Mesendoderm (in vitro differentiated cells): ENCODE results near the gene TMCO4.

ENCODE experiments used
- DNase-seq: peaks from one replicate; pipeline ENCODE4 v3.0.0; 2013
- H2AK5ac ChIP-seq: 2 replicates; pipeline ENCODE4 v1.6.1; 2013; ENCODE audit warnings: low read length, inconsistent platforms
- H2BK120ac ChIP-seq: 2 replicates; pipeline ENCODE4 v1.6.1; 2013; ENCODE audit warnings: low read depth, mild to moderate bottlenecking, low read length, moderate library complexity, mixed read lengths
- H2BK15ac ChIP-seq: replicated peaks from 2 replicates; pipeline ENCODE4 v1.6.1; 2013; ENCODE audit warnings: low read depth, mild to moderate bottlenecking, moderate library complexity
- H2BK5ac ChIP-seq: 2 replicates; pipeline ENCODE4 v1.6.1; 2013; ENCODE audit warnings: low read length, inconsistent platforms
- H3K18ac ChIP-seq: 2 replicates; pipeline ENCODE4 v1.6.1; 2013; ENCODE audit warnings: mild to moderate bottlenecking, low read length, mixed read lengths
- H3K23ac ChIP-seq: one replicate; pipeline ENCODE4 v1.6.1; 2013; ENCODE audit warnings: low read length
- H3K27ac ChIP-seq: 2 replicates; pipeline ENCODE4 v1.5.1; 2013; ENCODE audit warnings: low read depth, mild to moderate bottlenecking, inconsistent platforms, low read length, moderate library complexity
- H3K27me3 ChIP-seq: 2 replicates; pipeline ENCODE4 v1.6.1; 2013; ENCODE audit warnings: low read length, control low read depth, mild to moderate bottlenecking, inconsistent platforms; ENCODE audit not compliant: insufficient read depth, poor library complexity
- H3K36me3 ChIP-seq: 2 replicates; pipeline ENCODE4 v1.6.1; 2013; ENCODE audit warnings: low read length, inconsistent platforms; ENCODE audit not compliant: control insufficient read depth, insufficient read depth
- H3K4ac ChIP-seq: one replicate; pipeline ENCODE4 v1.6.1; 2013; ENCODE audit warnings: low read depth, mild to moderate bottlenecking, low read length, moderate library complexity
- H3K4me1 ChIP-seq: 2 replicates; pipeline ENCODE4 v1.6.1; 2013; ENCODE audit warnings: low read depth, low read length, inconsistent platforms; ENCODE audit not compliant: control insufficient read depth
- H3K4me2 ChIP-seq: 2 replicates; pipeline ENCODE4 v1.6.1; 2013; ENCODE audit warnings: low read length
- H3K4me3 ChIP-seq: 2 replicates; pipeline ENCODE4 v1.5.1; 2013; ENCODE audit warnings: mild to moderate bottlenecking, low read length
- H3K56ac ChIP-seq: one replicate; pipeline ENCODE4 v1.6.1; 2013; ENCODE audit warnings: low read length
- H3K79me1 ChIP-seq: 2 replicates; pipeline ENCODE4 v1.6.1; 2013; ENCODE audit warnings: low read length, inconsistent platforms
- H3K79me2 ChIP-seq: 2 replicates; pipeline ENCODE4 v1.6.1; 2013; ENCODE audit warnings: mild to moderate bottlenecking, low read length; ENCODE audit not compliant: control insufficient read depth, insufficient read depth
- H3K9ac ChIP-seq: 2 replicates; pipeline ENCODE4 v1.6.1; 2013; ENCODE audit warnings: low read length, inconsistent platforms
- H4K5ac ChIP-seq: one replicate; pipeline ENCODE4 v1.6.1; 2013; ENCODE audit warnings: low read length
- H4K8ac ChIP-seq: one replicate; pipeline ENCODE4 v1.6.1; 2013; ENCODE audit warnings: low read depth, mild to moderate bottlenecking, control low read depth, low read length, moderate library complexity
- WGBS: extraction: QIAGEN DNeasy Blood & Tissue Kit; methylation state at CpG from one replicate; pipeline ENCODE4 v1.1.7; 2013; ENCODE audit warnings: low lambda C conversion rate, missing lambda C conversion rate; ENCODE audit not compliant: insufficient coverage; ENCODE audit errors: extremely low coverage; 5-methylcytosine and 5-hydroxymethylcytosine counted together

TMCO4 gene

GRCh38 chr1:19709260-19709793 is 90.4 kb downstream of the TMCO4 start:
- Histone ChIP-seq H3K56ac (no peak overlapping the region), H3K27ac (no peak overlapping the region), H3K4me2 (no peak overlapping the region), H2AK5ac (no peak overlapping the region), H3K79me1 (no peaks in the 10 kb centered on the region), H3K27me3 (no peaks in the 10 kb centered on the region), H3K4me1 (no peaks in the 10 kb centered on the region), H2BK5ac (no peak overlapping the region), H3K18ac (no peak overlapping the region), H4K5ac (no peak overlapping the region), H3K23ac (no peak overlapping the region), H3K4ac (no peak overlapping the region), H3K9ac (no peak overlapping the region), H4K8ac (no peak overlapping the region), H2BK15ac (no peak overlapping the region), H2BK120ac (no peak overlapping the region), H3K79me2 (no peaks in the 10 kb centered on the region), H3K4me3 (no peak overlapping the region), H3K36me3 (no peaks in the 10 kb centered on the region)
- WGBS: no CpG with 5 or more reads among the region's 4 CpGs
- no peak for DNase-seq

GRCh38 chr1:19708567-19709110 is 91.1 kb downstream of the TMCO4 start:
- Histone ChIP-seq H3K27ac (no peak overlapping the region), H3K4ac (no peak overlapping the region), H3K56ac (no peak overlapping the region), H2BK15ac (no peak overlapping the region), H3K36me3 (no peaks in the 10 kb centered on the region), H2BK120ac (no peak overlapping the region), H3K9ac (no peak overlapping the region), H3K79me1 (no peaks in the 10 kb centered on the region), H4K8ac (no peak overlapping the region), H3K4me1 (no peaks in the 10 kb centered on the region), H3K4me2 (no peak overlapping the region), H3K18ac (no peak overlapping the region), H3K4me3 (no peak overlapping the region), H2BK5ac (no peak overlapping the region), H2AK5ac (no peak overlapping the region), H3K23ac (no peak overlapping the region), H3K27me3 (no peaks in the 10 kb centered on the region), H3K79me2 (no peaks in the 10 kb centered on the region), H4K5ac (no peak overlapping the region)
- no CpG with 5 or more reads among the region's 8 CpGs for WGBS
- DNase-seq: no peak

GRCh38 chr1:19706136-19706535 is 93.6 kb downstream of the TMCO4 start:
- H3K4me3 ChIP-seq: no peak overlapping the region
- H2BK5ac ChIP-seq: no peak overlapping the region
- H2BK15ac ChIP-seq: no peak overlapping the region
- H3K79me2 ChIP-seq: no peaks in the 10 kb centered on the region
- no peak overlapping the region for H2AK5ac ChIP-seq
- no CpG with 5 or more reads among the region's 4 CpGs for WGBS
- H3K4me2 ChIP-seq: no peak overlapping the region
- H3K36me3 ChIP-seq: no peaks in the 10 kb centered on the region
- no peak for DNase-seq
- no peak overlapping the region for H3K23ac ChIP-seq
- no peak overlapping the region for H3K18ac ChIP-seq
- H3K4me1 ChIP-seq: no peaks in the 10 kb centered on the region
- H3K4ac ChIP-seq: no peak overlapping the region
- no peak overlapping the region for H4K5ac ChIP-seq
- no peak overlapping the region for H3K9ac ChIP-seq
- H3K79me1 ChIP-seq: no peaks in the 10 kb centered on the region
- no peak overlapping the region for H3K56ac ChIP-seq
- H3K27me3 ChIP-seq: no peaks in the 10 kb centered on the region
- H4K8ac ChIP-seq: no peak overlapping the region
- H3K27ac ChIP-seq: no peak overlapping the region
- H2BK120ac ChIP-seq: no peak overlapping the region

GRCh38 chr1:19705464-19705863 is 94.3 kb downstream of the TMCO4 start:
- WGBS: no CpG with 5 or more reads among the region's 4 CpGs
- H3K18ac ChIP-seq: no peak overlapping the region

GRCh38 chr1:19704247-19705113 is 95.2 kb downstream of the TMCO4 start:
- Histone ChIP-seq H3K9ac (no peak overlapping the region), H2AK5ac (no peak overlapping the region), H3K27me3 (no peaks in the 10 kb centered on the region), H2BK15ac (no peak overlapping the region), H3K23ac (no peak overlapping the region), H3K4me3 (no peak overlapping the region), H2BK120ac (no peak overlapping the region), H4K5ac (no peak overlapping the region), H2BK5ac (no peak overlapping the region), H3K18ac (no peak overlapping the region), H3K4ac (no peak overlapping the region), H3K36me3 (no peaks in the 10 kb centered on the region), H3K79me2 (no peaks in the 10 kb centered on the region), H3K4me2 (no peak overlapping the region), H3K56ac (no peak overlapping the region), H3K79me1 (no peaks in the 10 kb centered on the region), H4K8ac (no peak overlapping the region), H3K4me1 (no peaks in the 10 kb centered on the region), H3K27ac (no peak overlapping the region)
- WGBS: no CpG with 5 or more reads among the region's 19 CpGs
- DNase-seq: peak; percentile 85

More at GRCh38 chr1:19705464-19705863, 94.3 kb downstream of the TMCO4 start:
- H2AK5ac ChIP-seq: no peak overlapping the region
- H3K27me3 ChIP-seq: no peaks in the 10 kb centered on the region
- no peak overlapping the region for H3K4me2 ChIP-seq
- H3K27ac ChIP-seq: no peak overlapping the region
- no peak overlapping the region for H4K8ac ChIP-seq
- no peak overlapping the region for H3K23ac ChIP-seq
- H3K56ac ChIP-seq: no peak overlapping the region
- no peaks in the 10 kb centered on the region for H3K79me1 ChIP-seq
- no peak overlapping the region for H2BK5ac ChIP-seq
- no peak overlapping the region for H2BK120ac ChIP-seq
- H3K4ac ChIP-seq: no peak overlapping the region
- H3K4me3 ChIP-seq: no peak overlapping the region
- H3K9ac ChIP-seq: no peak overlapping the region
- H3K4me1 ChIP-seq: no peaks in the 10 kb centered on the region
- DNase-seq: no peak
- H3K79me2 ChIP-seq: no peaks in the 10 kb centered on the region
- no peak overlapping the region for H4K5ac ChIP-seq
- no peaks in the 10 kb centered on the region for H3K36me3 ChIP-seq
- H2BK15ac ChIP-seq: no peak overlapping the region
